Panc1 (cell line): Measurements from ENCODE around the gene FOSL2.

Source experiments
- POLR2AphosphoS5 ChIP-seq: IDR thresholded peaks from 2 replicates; pipeline ENCODE4 v1.6.1; 2012; ENCODE audit warnings: mild to moderate bottlenecking, low read depth, low read length, moderate library complexity
- TCF7L2 ChIP-seq: IDR thresholded peaks from 2 replicates; pipeline ENCODE4 v1.6.1; 2011; ENCODE audit warnings: mild to moderate bottlenecking, low read depth, low read length, inconsistent platforms
- TF ChIP-seq, protein P1 (sequence below): fragments of 450-650 bp; IDR thresholded peaks from 2 replicates; pipeline ENCODE4 v1.5.1; 2017; ENCODE audit warnings: mild to moderate bottlenecking

DNA sequence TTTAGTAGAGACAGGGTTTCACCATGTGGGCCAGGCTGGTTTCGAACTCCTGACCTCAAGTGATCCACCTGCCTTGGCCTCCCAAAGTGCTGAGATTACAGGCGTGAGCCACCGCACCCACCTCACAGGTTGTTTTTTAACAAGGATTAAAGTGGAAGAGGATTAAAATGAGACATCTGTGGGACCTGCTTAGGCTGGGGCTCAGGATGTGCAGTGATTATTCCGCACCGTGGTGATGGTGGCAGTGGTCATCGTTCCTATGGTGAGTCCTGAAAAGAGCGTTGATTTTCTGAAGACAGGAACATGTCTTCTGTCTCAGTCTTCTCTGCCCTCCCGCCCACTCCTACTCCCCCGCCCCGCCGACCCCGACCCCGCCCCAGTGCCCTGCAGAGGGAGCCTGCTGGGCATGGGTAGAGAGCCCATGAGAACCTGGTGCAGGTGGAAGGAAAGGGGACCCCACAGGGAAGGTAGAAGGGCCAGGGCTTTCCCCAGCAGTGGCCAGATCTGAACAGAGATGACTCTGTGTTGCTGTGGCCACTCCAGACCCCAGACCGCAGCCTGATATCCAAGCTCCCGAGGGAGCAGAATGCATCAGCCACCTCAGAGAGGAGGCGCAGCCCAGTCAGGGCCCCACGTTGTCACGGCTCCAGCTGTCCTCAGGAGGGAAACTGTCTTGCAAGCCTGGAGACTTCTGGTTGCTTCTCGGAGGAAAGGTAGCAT, 34.5 kb upstream of the FOSL2 start:
- TF ChIP-seq, protein P1, sequence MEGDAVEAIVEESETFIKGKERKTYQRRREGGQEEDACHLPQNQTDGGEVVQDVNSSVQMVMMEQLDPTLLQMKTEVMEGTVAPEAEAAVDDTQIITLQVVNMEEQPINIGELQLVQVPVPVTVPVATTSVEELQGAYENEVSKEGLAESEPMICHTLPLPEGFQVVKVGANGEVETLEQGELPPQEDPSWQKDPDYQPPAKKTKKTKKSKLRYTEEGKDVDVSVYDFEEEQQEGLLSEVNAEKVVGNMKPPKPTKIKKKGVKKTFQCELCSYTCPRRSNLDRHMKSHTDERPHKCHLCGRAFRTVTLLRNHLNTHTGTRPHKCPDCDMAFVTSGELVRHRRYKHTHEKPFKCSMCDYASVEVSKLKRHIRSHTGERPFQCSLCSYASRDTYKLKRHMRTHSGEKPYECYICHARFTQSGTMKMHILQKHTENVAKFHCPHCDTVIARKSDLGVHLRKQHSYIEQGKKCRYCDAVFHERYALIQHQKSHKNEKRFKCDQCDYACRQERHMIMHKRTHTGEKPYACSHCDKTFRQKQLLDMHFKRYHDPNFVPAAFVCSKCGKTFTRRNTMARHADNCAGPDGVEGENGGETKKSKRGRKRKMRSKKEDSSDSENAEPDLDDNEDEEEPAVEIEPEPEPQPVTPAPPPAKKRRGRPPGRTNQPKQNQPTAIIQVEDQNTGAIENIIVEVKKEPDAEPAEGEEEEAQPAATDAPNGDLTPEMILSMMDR, result no peak
- no peak for TF ChIP-seq POLR2AphosphoS5
- no peak for TF ChIP-seq TCF7L2
